Ecto neural progenitor cell (in vitro differentiated cells): ENCODE data around the gene TEK.

Experiments used
- DNase-seq: peaks from one replicate; pipeline ENCODE4 v3.0.0-alpha.2; 2018; ENCODE audit warnings: low spot score

The TEK gene

DNA sequence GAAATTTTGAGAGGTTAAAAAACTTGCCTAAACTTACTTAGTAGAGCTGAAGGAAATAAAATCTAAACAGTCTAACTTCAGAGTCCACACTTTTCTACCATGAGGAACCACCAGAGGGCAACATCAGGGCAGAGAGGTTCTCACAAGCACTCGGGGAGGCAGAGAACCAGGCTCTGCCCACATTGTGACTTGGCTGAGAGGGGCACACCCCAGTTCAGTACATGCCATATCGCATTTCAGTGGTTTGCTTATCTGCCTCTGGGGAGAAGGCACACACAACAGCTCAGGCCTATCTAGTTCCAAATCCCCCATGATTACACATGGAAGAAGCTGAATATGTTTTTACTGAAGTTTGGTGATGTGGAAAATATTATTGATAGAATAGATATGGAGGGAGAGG, 138.7 kb downstream of the TEK start:
- peak; percentile 57 for DNase-seq

DNA sequence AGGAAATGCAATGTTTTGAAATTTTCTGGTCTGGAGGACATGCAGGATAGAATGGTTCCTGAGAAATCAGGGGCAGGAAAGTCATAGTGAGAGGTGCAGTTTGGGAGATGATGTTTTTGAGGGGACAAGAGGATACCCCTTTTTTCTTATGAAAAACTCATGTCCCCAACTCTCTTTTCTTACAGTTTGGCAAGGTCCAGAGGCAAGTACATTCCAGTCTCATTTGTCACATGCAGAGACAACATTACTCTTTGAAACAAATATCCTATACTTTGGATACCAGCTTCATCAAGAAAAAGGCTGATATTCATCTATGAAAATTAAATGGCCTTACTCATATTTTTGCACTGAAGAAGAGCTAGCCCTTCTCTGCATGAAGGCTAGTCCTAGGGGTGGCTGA, 139.7 kb downstream of the TEK start:
- DNase-seq = no peak

DNA sequence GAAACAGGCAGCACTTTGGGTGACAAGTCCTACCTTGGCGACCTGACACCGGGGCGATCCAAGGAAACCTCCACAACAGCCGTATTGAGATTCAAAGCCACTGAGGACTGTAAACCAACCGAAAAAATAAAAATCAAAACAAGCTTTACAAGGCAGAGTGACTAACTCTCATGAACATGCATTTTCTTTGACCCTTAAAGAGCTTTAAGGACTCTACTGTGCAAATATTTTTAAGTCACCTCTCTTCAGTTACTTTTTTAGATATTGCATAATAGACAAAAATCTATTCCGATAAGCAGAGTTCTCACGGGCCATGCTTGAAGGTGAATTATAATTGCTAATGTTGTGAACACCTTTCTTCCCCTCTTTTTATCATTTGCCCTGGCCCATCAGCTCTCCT, 149.6 kb downstream of the TEK start:
- DNase-seq = no peak

DNA sequence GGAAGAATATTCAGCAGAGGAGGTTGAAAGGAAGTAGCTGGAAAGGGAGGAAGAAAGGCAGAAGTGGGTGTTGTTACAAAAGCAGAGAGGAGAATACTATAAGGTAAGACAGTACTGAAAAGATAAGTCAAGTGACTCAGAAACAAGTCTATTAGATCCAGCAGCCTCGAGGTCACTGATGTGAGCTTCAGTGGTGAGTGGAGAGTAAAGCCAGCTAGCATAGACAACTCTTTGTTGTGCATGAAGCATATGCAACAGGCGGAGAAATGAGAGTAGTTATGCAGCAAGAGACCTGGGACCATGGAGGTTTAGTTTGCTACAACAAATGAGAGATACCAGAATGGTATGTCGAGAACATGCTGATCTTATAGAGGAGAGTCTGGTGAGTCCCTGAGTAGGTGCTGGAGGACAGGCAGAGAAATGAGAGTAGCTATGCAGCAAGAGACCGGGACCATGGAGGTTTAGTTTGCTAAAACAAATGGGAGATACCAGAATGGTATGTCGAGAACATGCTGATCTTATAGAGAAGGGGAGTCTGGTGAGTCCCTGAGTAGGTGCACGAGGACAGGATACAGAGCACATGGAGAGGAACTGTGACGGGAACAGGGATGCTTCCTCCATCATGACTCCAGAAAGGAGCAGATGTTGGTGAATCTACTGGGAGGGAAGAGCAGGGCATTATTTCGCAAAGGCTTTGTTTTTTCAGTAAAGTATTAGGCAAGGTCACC, 151.9 kb downstream of the TEK start:
- DNase-seq = no peak

DNA sequence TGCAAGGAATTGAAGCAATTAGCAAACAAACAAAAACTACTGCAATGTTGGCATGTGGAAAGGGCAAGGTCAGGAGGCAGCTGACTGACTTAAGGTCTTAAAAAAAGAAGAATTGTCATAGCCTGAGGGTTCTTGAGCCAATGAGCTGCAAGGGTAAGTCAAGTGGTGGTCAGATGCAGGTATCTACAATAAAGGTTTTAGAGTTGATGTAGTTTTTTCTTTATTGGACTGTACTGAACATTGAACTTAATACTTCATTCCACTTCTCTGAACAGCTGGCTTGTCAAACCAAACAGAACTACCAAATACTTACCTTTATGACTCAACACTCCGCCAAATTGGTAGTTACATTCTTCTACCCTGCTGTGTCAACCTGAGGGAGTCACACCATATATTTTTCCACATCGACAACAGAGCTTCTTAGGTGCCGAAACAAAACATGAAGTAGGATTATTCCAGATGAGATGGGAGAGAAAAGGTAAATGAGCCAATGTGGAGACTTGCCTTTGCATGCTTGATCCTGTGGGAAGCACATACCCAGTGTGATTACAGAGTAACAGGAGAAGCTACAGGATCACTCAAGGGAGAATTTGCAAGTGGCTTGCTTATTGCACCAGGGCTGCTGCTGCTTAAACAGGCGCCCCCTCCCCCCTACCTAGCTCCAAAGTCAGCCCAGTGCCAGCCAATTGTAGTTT, 152.6 kb downstream of the TEK start:
- no peak for DNase-seq

DNA sequence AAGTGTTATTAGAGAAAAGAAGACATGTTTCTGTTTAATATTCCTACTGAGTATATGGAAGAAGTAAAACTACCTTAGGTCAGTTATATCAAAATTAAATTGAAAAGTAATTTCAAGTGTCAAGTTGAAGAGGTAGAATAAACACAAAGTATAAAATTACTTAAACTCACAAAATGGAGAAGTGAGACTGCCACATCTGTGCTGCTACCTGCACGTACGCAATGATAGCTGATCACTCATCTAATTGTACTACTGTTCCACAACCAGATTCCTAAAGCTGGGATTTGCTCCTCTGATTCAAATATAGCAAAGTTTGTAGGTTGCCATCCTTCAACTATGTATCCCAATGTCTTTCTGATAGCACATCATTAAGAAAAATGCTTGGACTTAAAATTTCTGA, 163.1 kb downstream of the TEK start:
- no peak for DNase-seq

DNA sequence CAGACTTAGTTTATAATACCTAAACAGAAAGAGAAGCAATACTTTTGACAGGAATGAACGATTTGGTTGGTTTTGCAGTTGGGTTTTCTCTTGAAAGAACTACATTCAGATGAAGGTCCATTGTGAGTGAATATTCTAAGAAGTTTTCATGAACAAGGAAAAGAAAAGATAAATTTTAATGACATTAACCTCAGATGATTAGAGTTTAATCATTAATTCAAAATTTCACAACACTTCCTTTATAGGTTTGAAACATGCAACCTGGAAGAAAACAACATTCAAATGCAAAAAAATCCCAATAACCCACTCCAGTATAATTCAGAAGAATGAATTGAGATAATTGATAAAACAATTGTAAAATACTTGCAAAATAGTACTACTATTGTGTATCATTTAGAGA, 164.2 kb downstream of the TEK start:
- no peak for DNase-seq

DNA sequence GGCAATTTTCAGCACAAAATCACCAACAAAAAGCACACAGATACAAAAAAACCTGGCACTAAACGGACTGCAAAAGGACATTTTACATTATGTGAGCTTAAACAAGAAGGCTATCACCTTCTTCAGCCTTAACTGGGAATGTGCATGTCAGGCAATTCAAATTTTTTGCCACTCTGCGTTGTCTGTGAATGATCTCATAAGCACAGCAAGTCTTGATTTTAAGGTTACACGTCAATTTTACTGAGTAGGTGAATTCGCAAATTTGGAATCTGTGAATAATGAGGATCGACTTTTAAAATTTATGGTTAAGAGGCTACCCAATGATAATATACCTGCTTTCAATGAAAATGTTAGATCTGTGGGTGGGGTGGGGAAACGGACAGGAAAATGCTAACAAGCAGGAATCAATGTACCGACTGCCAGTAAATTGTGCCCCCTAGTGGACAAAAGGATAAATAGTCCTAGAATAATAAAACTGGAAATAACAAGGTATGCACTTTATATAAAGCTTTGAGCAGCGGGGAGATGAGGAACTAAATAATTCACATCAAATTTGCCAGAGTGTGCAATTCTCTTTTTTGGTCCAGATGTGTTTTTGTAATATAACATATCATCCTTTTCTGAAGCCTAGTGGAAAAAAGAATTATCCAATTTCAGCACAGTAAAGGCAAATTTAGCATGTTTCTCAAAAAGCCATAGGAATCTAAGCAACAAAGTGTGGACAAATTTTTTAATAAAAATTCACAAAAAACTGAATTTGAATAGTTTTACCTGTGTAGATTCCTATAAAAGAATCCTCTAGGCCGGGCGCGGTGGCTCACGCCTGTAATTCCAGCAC, 167.4 kb downstream of the TEK start:
- no peak for DNase-seq

DNA sequence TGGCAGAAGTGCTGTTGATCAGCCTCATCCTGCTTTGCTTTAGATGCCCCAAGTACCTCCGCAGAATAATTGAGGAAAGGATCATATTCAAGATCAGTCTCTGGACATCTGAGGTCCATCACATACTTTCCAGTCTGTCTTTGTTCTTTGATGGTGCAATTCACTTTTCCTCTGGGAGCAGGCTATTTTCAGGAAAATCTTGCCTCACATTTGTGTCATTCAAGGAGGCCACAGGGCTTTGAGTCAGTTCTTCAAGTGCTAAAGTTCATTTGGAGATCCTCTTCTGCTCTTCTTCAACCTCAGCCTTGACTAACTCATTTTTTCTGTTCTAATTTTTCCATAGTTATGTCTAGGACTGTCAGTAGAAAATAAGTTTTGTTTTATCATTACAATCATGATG, 169.3 kb downstream of the TEK start:
- DNase-seq = no peak

DNA sequence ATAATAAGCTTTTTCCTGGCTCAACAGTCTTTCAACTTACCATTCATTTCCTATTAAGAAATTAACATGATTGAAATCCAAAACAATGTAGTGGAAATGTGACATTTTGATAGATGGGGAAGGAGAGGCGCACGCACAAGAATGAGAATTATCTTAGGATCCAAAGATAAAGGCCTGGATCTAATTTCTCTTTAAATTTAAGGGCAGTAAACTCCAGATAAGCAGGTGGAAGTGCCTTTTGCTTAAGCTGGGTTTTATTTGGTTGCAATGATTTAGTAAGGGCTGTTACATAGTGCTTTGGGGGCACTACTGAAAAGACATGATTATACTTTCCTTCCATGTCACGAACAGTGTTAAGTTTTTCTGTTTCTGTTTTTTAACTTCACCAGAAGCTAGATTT, 170.6 kb downstream of the TEK start:
- DNase-seq = no peak
